ENCODE measurements around the gene NUPR2.
"Not testable (repeated sequence)": the region's sequence is repeated elsewhere in the genome, so short reads cannot be mapped to it uniquely, and the experiment has no call there.

The NUPR2 gene

DNA sequence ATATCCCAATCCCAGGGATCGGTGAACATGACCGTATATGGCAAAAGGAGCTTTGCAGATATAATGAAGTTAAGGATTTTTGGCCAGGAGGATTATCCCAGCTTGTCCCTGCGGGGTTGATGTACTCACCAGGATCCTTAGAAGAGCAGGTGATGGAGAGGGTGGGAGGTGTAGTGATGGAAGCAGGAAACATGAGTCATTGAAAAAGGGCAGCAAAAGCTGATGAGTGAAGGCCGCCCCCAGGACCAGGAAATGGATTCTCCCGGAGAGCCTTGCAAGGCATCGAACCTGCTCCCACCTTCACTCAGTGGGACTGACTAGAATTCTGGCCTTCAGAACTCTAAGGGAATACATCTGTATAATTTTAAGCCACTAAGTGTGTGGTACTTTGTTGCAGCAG is 5.2 kb upstream of the NUPR2 start (continued):
- no peak for TF ChIP-seq ZFP37 (tag by site-specific recombination; IDR thresholded peaks at IDR 0.05)
- TF ChIP-seq ZNF157 (tag by site-specific recombination; IDR thresholded peaks at IDR 0.05): no peak
- no peak for TF ChIP-seq ZNF2 (tag by site-specific recombination; IDR thresholded peaks at IDR 0.05)
- no peak for TF ChIP-seq GLI2 (tag by site-specific recombination; IDR thresholded peaks at IDR 0.05; ENCODE audit: borderline replicate concordance, low read depth)
- TF ChIP-seq ZNF23 (tag by site-specific recombination; IDR thresholded peaks at IDR 0.05; ENCODE audit: borderline replicate concordance): no peak
- no peak for TF ChIP-seq ZNF132 (tag by site-specific recombination; IDR thresholded peaks at IDR 0.05; ENCODE audit: borderline replicate concordance)
- no peak for TF ChIP-seq ZNF10 (tag by site-specific recombination; IDR thresholded peaks at IDR 0.05)
- TF ChIP-seq, protein P1, sequence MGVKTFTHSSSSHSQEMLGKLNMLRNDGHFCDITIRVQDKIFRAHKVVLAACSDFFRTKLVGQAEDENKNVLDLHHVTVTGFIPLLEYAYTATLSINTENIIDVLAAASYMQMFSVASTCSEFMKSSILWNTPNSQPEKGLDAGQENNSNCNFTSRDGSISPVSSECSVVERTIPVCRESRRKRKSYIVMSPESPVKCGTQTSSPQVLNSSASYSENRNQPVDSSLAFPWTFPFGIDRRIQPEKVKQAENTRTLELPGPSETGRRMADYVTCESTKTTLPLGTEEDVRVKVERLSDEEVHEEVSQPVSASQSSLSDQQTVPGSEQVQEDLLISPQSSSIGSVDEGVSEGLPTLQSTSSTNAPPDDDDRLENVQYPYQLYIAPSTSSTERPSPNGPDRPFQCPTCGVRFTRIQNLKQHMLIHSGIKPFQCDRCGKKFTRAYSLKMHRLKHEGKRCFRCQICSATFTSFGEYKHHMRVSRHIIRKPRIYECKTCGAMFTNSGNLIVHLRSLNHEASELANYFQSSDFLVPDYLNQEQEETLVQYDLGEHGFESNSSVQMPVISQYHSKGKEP (tag by site-specific recombination; IDR thresholded peaks at IDR 0.05): no peak

- H3K9me3 ChIP-seq (ENCODE audit: control insufficient read depth, insufficient read depth, low read depth, low read length); CTCF ChIA-PET; H3K36me3 ChIP-seq (ENCODE audit: control insufficient read depth in 2 of 2, insufficient read depth in 1 of 2, low read length in 2 of 2); H3K4me1 ChIP-seq (ENCODE audit: control insufficient read depth, insufficient read depth, low read length); H3K27ac ChIP-seq (ENCODE audit: extremely low read depth, low read depth, low read length); H3K4me3 ChIP-seq (ENCODE audit: low read depth, low read length); POLR2A ChIA-PET: not testable (repeated sequence)
Measured at GRCh38 chr7:56112244-56112643, 4.0 kb downstream of the NUPR2 start.

DNA sequence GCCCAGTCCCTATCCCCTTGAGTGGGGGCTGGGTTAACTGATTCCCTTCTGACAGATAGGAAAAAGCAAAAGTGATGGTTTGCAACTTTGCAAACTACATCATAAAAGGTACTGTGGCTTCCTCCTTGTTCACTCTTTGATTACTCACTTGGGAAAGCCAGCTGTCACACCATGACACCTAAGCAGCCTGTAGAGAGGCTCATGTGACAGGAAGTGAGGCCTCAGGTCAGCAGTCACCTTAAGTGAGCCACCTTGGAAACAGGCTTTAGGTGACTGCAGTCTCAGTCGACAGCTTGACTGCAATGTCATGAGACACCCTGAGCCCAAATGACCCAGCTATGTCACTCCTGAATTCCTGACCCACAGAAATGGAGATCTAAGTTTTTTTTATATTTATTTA is 5.6 kb downstream of the NUPR2 start:
- Histone ChIP-seq H3K9me3 (ENCODE audit: control insufficient read depth, insufficient read depth, low read depth, low read length) (no peaks in the 10 kb centered on the region), H3K36me3 (ENCODE audit: control insufficient read depth in 2 of 2, insufficient read depth in 1 of 2, low read length in 2 of 2) (no peaks in the 10 kb centered on the region), H3K27ac (ENCODE audit: extremely low read depth, low read depth, low read length) (no peak overlapping the region), H3K4me1 (ENCODE audit: control insufficient read depth, insufficient read depth, low read length) (no peaks in the 10 kb centered on the region), H3K4me3 (ENCODE audit: low read depth, low read length) (no peak overlapping the region)
- ChIA-PET CTCF (no interaction called here), POLR2A (no interaction called here)
- TF ChIP-seq ZNF544 (tag by site-specific recombination; IDR thresholded peaks at IDR 0.05): no peak
- no peak for TF ChIP-seq ZNF121 (tag by site-specific recombination; IDR thresholded peaks at IDR 0.05)
- TF ChIP-seq ZNF776 (tag by site-specific recombination; IDR thresholded peaks at IDR 0.05; ENCODE audit: borderline replicate concordance): no peak
- TF ChIP-seq ZNF10 (tag by site-specific recombination; IDR thresholded peaks at IDR 0.05): no peak
- TF ChIP-seq, protein P2, sequence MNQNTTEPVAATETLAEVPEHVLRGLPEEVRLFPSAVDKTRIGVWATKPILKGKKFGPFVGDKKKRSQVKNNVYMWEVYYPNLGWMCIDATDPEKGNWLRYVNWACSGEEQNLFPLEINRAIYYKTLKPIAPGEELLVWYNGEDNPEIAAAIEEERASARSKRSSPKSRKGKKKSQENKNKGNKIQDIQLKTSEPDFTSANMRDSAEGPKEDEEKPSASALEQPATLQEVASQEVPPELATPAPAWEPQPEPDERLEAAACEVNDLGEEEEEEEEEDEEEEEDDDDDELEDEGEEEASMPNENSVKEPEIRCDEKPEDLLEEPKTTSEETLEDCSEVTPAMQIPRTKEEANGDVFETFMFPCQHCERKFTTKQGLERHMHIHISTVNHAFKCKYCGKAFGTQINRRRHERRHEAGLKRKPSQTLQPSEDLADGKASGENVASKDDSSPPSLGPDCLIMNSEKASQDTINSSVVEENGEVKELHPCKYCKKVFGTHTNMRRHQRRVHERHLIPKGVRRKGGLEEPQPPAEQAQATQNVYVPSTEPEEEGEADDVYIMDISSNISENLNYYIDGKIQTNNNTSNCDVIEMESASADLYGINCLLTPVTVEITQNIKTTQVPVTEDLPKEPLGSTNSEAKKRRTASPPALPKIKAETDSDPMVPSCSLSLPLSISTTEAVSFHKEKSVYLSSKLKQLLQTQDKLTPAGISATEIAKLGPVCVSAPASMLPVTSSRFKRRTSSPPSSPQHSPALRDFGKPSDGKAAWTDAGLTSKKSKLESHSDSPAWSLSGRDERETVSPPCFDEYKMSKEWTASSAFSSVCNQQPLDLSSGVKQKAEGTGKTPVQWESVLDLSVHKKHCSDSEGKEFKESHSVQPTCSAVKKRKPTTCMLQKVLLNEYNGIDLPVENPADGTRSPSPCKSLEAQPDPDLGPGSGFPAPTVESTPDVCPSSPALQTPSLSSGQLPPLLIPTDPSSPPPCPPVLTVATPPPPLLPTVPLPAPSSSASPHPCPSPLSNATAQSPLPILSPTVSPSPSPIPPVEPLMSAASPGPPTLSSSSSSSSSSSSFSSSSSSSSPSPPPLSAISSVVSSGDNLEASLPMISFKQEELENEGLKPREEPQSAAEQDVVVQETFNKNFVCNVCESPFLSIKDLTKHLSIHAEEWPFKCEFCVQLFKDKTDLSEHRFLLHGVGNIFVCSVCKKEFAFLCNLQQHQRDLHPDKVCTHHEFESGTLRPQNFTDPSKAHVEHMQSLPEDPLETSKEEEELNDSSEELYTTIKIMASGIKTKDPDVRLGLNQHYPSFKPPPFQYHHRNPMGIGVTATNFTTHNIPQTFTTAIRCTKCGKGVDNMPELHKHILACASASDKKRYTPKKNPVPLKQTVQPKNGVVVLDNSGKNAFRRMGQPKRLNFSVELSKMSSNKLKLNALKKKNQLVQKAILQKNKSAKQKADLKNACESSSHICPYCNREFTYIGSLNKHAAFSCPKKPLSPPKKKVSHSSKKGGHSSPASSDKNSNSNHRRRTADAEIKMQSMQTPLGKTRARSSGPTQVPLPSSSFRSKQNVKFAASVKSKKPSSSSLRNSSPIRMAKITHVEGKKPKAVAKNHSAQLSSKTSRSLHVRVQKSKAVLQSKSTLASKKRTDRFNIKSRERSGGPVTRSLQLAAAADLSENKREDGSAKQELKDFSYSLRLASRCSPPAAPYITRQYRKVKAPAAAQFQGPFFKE (tag by site-specific recombination; IDR thresholded peaks at IDR 0.05; ENCODE audit: borderline replicate concordance): no peak
- TF ChIP-seq, protein P3, sequence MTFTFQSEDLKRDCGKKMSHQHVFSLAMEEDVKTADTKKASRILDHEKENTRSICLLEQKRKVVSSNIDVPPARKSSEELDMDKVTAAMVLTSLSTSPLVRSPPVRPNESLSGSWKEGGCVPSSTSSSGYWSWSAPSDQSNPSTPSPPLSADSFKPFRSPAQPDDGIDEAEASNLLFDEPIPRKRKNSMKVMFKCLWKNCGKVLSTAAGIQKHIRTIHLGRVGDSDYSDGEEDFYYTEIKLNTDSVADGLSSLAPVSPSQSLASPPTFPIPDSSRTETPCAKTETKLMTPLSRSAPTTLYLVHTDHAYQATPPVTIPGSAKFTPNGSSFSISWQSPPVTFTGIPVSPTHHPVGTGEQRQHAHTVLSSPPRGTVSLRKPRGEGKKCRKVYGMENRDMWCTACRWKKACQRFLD (tag by site-specific recombination; IDR thresholded peaks at IDR 0.05): no peak
- TF ChIP-seq ZSCAN4 (tag by site-specific recombination; IDR thresholded peaks at IDR 0.05): no peak
- no peak for TF ChIP-seq ZNF433 (tag by site-specific recombination; IDR thresholded peaks at IDR 0.05; ENCODE audit: low read depth)
- no peak for TF ChIP-seq ZNF132 (tag by site-specific recombination; IDR thresholded peaks at IDR 0.05; ENCODE audit: borderline replicate concordance)
- TF ChIP-seq ZNF394 (tag by site-specific recombination; IDR thresholded peaks at IDR 0.05; ENCODE audit: borderline replicate concordance): no peak
- no peak for TF ChIP-seq ZNF792 (tag by site-specific recombination; IDR thresholded peaks at IDR 0.05)
- TF ChIP-seq ZNF175 (tag by site-specific recombination; IDR thresholded peaks at IDR 0.05): no peak
- no peak for TF ChIP-seq ZNF501 (tag by site-specific recombination; IDR thresholded peaks at IDR 0.05)
